Common myeloid progenitor, CD34-positive (primary cell): Measurements from ENCODE around the gene ADAM30.
A peak's percentile ranks its signal among the peaks of the same experiment; 100 is the strongest.

Experiments
- CTCF ChIA-PET: fragments of 350-600 bp; sonication (Branson Sonifier 250); formaldehyde crosslinking; loops from one replicate; lab custom pipeline; 2021; ENCODE audit warnings: antibody characterized with exemption; lab: Charles Lee
- POLR2A ChIA-PET: fragments of 350-600 bp; sonication (Branson Sonifier 250); formaldehyde crosslinking; loops from one replicate; lab custom pipeline; 2021; ENCODE audit warnings: antibody characterized with exemption; lab: Charles Lee
- DNase-seq, 3 donors: peaks; one replicate each; pipeline versions ENCODE4 v3.0.0 to v3.0.0-alpha.2; 2013
- H3K27ac ChIP-seq, 2 experiments: 1 replicate in 1 of 2; 2 replicates in 1 of 2; pipeline ENCODE4 v1.7.0; 2013; ENCODE audit warnings: inconsistent platforms in 2 of 2, low read length in 2 of 2, mild to moderate bottlenecking in 2 of 2, low read depth in 1 of 2, moderate library complexity in 1 of 2; ENCODE audit not compliant: severe bottlenecking in 2 of 2, insufficient read depth in 1 of 2, poor library complexity in 1 of 2
- H3K27me3 ChIP-seq, 5 experiments: replicated peaks in 2 of 5; 1 replicate in 3 of 5; 2 replicates in 2 of 5; pipeline versions ENCODE4 v1.6.1 to v1.7.0; 2013; ENCODE audit warnings: low read length in 4 of 5, mild to moderate bottlenecking in 2 of 5, moderate library complexity in 2 of 5, inconsistent platforms in 1 of 5; ENCODE audit not compliant: insufficient read depth in 5 of 5, control insufficient read depth in 4 of 5
- H3K36me3 ChIP-seq, 4 experiments: 1 replicate in 2 of 4; 2 replicates in 2 of 4; pipeline versions ENCODE4 v1.6.1 to v1.7.0; 2013; ENCODE audit warnings: low read length in 3 of 4, control low read depth in 1 of 4, mild to moderate bottlenecking in 1 of 4; ENCODE audit not compliant: control insufficient read depth in 4 of 4, insufficient read depth in 4 of 4
- H3K4me1 ChIP-seq, 4 experiments: 1 replicate in 3 of 4; 2 replicates in 1 of 4; pipeline versions ENCODE4 v1.6.1 to v1.7.1; 2013; ENCODE audit warnings: low read length in 3 of 4, mild to moderate bottlenecking in 3 of 4, control low read depth in 1 of 4, inconsistent platforms in 1 of 4, moderate library complexity in 1 of 4; ENCODE audit not compliant: control insufficient read depth in 4 of 4, insufficient read depth in 4 of 4; ENCODE audit errors: control extremely low read depth in 1 of 4
- H3K4me3 ChIP-seq, 7 experiments: 1 replicate in 4 of 7; 2 replicates in 3 of 7; pipeline versions ENCODE4 v1.5.1 to v1.7.0; 2013; ENCODE audit warnings: mild to moderate bottlenecking in 7 of 7, low read length in 6 of 7, moderate library complexity in 6 of 7, inconsistent platforms in 2 of 7, low read depth in 2 of 7, control low read depth in 1 of 7; ENCODE audit not compliant: insufficient read depth in 4 of 7, control insufficient read depth in 1 of 7; ENCODE audit errors: extremely low read depth in 1 of 7
- H3K9me3 ChIP-seq, 5 experiments: 1 replicate in 4 of 5; 2 replicates in 1 of 5; pipeline versions ENCODE4 v1.6.1 to v1.7.1; 2013; ENCODE audit warnings: low read length in 4 of 5, mild to moderate bottlenecking in 2 of 5, inconsistent platforms in 1 of 5, low read depth in 1 of 5, moderate library complexity in 1 of 5; ENCODE audit not compliant: control insufficient read depth in 4 of 5, insufficient read depth in 2 of 5; ENCODE audit errors: control extremely low read depth in 1 of 5
- WGBS: methylation state at CpG from one replicate; pipeline ENCODE4 v1.1.5; 2013; ENCODE audit not compliant: insufficient coverage; 5-methylcytosine and 5-hydroxymethylcytosine counted together

The ADAM30 gene

GRCh38 chr1:119918301-119918700 is 22.0 kb upstream of the ADAM30 start:
- H3K4me3 ChIP-seq: no peak overlapping the region
- CTCF ChIA-PET: interaction anchor here (1.2 to 1.4 kb wide), 2 partner anchors 11 to 18 kb away, joined by 4 read pairs; no protein-coding TSS in a partner anchor
- H3K4me1 ChIP-seq: no peaks in the 10 kb centered on the region
- H3K27me3 ChIP-seq: no peaks in the 10 kb centered on the region
- peaks cover 60 to 93% (median 76%) of the 10 kb centered on the region in 4 experiments for H3K36me3 ChIP-seq
- H3K9me3 ChIP-seq: no peaks in the 10 kb centered on the region
- 94% methylated on average over 4 of the region's 7 CpGs for WGBS
- no peak overlapping the region for H3K27ac ChIP-seq
- POLR2A ChIA-PET: no interaction called here
- no peak for DNase-seq

GRCh38 chr1:119917304-119918055 is 21.2 kb upstream of the ADAM30 start:
- CTCF ChIA-PET: interaction anchor here (1.1 to 1.4 kb wide), 3 partner anchors 12 to 46 kb away, joined by 4 read pairs; no protein-coding TSS in a partner anchor
- H3K36me3 ChIP-seq: peaks cover 56 to 90% (median 70%) of the 10 kb centered on the region in 4 experiments
- 100% methylated on average over 4 of the region's 5 CpGs for WGBS

GRCh38 chr1:119915517-119915916 is 19.2 kb upstream of the ADAM30 start:
- Histone ChIP-seq H3K9me3 (no peaks in the 10 kb centered on the region), H3K4me3 (no peak overlapping the region), H3K36me3 (peaks cover 44 to 70% (median 53%) of the 10 kb centered on the region in 4 experiments), H3K4me1 (peaks cover 2 to 8% (median 7%) of the 10 kb centered on the region in 4 experiments), H3K27ac (no peak overlapping the region), H3K27me3 (no peaks in the 10 kb centered on the region)
- no peak for DNase-seq
- CTCF ChIA-PET: no interaction called here
- 96% methylated on average over 6 of the region's 6 CpGs for WGBS
- POLR2A ChIA-PET: no interaction called here

More at GRCh38 chr1:119917304-119918055, 21.2 kb upstream of the ADAM30 start:
- no peaks in the 10 kb centered on the region for H3K9me3 ChIP-seq
- no peaks in the 10 kb centered on the region for H3K27me3 ChIP-seq
- POLR2A ChIA-PET: no interaction called here
- H3K27ac ChIP-seq: no peak overlapping the region
- H3K4me3 ChIP-seq: no peak overlapping the region
- DNase-seq: no peak
- no peaks in the 10 kb centered on the region for H3K4me1 ChIP-seq

GRCh38 chr1:119914071-119914470 is 17.8 kb upstream of the ADAM30 start:
- H3K27me3 ChIP-seq: no peaks in the 10 kb centered on the region
- no peak overlapping the region for H3K27ac ChIP-seq
- H3K4me3 ChIP-seq: no peak overlapping the region
- DNase-seq: no peak
- ChIA-PET CTCF (no interaction called here), POLR2A (no interaction called here)
- WGBS: no CpG with 5 or more reads among the region's 1 CpG
- H3K36me3 ChIP-seq: peaks cover 34 to 57% (median 44%) of the 10 kb centered on the region in 4 experiments
- peaks cover 4 to 12% (median 12%) of the 10 kb centered on the region in 4 experiments for H3K4me1 ChIP-seq
- no peaks in the 10 kb centered on the region for H3K9me3 ChIP-seq

- Histone ChIP-seq H3K4me3 (no peak overlapping the region), H3K27me3 (no peaks in the 10 kb centered on the region), H3K36me3 (peaks cover 24 to 46% (median 37%) of the 10 kb centered on the region in 4 experiments), H3K27ac (no peak overlapping the region), H3K9me3 (no peaks in the 10 kb centered on the region), H3K4me1 (peaks cover 4 to 12% (median 12%) of the 10 kb centered on the region in 4 experiments)
- ChIA-PET CTCF (no interaction called here), POLR2A (no interaction called here)
- no peak for DNase-seq
- WGBS: 90% methylated on average over 3 of the region's 3 CpGs
Measured at GRCh38 chr1:119912963-119913362, 16.6 kb upstream of the ADAM30 start.

- Histone ChIP-seq H3K27ac (no peak overlapping the region), H3K36me3 (peaks cover 22 to 35% (median 28%) of the 10 kb centered on the region in 4 experiments), H3K4me1 (peaks cover 4 to 12% (median 12%) of the 10 kb centered on the region in 4 experiments), H3K27me3 (no peaks in the 10 kb centered on the region), H3K9me3 (no peaks in the 10 kb centered on the region), H3K4me3 (no peak overlapping the region)
- WGBS: no CpG with 5 or more reads among the region's 2 CpGs
- ChIA-PET CTCF (no interaction called here), POLR2A (no interaction called here)
- no peak for DNase-seq
Measured at GRCh38 chr1:119911775-119912174, 15.5 kb upstream of the ADAM30 start.

- Histone ChIP-seq H3K4me1 (peaks cover 4 to 12% (median 12%) of the 10 kb centered on the region in 4 experiments), H3K36me3 (peaks cover 14 to 25% (median 17%) of the 10 kb centered on the region in 4 experiments), H3K27ac (no peak overlapping the region), H3K4me3 (peak overlapping the region in 2 of 7 experiments; percentile 0 to 12), H3K9me3 (peaks cover 0 to 5% (median 0%) of the 10 kb centered on the region in 5 experiments), H3K27me3 (no peaks in the 10 kb centered on the region)
- DNase-seq: peak; percentile 22 to 89 (median 81)
- POLR2A ChIA-PET: no interaction called here
- 40% methylated on average over 2 of the region's 4 CpGs for WGBS
- CTCF ChIA-PET: interaction anchor here (0.8 to 1.6 kb wide), 4 partner anchors 13 to 167 kb away, joined by 3 to 6 read pairs (median 4); no protein-coding TSS in a partner anchor
Measured at GRCh38 chr1:119910618-119911017, 14.3 kb upstream of the ADAM30 start.
